Activated CD4-positive, alpha-beta T cell treated with anti-CD3 and anti-CD28 coated beads for 36 hours (primary cell): ENCODE measurements around the gene SEPTIN14. TPM values are rescaled to one million over a fixed set of nuclear protein-coding genes. Genes with fewer than 3 reads are reported as not detected.
"Not testable (repeated sequence)": the region's sequence is repeated elsewhere in the genome, so short reads cannot be mapped to it uniquely, and the experiment has no call there.

Experiments used
- ATAC-seq: fragments of 200-7000 bp; cut with Tn5 transposase; one replicate; pipeline ENCODE4 v1.10.0; 2021; ENCODE audit warnings: mild to moderate bottlenecking, moderate library complexity
- CTCF ChIA-PET: fragments of 350-600 bp; sonication (Branson Sonifier 250); formaldehyde crosslinking; loops from one replicate; lab custom pipeline; 2021; ENCODE audit warnings: antibody characterized with exemption; lab: Charles Lee
- POLR2A ChIA-PET: fragments of 350-600 bp; sonication (Branson Sonifier 250); formaldehyde crosslinking; loops from one replicate; lab custom pipeline; 2021; ENCODE audit warnings: antibody characterized with exemption, inconsistent platforms; lab: Charles Lee
- DNase-seq: peaks from one replicate; pipeline ENCODE4 v3.0.0-alpha.2; 2020
- H3K27ac Mint-ChIP-seq: one replicate; pipeline ENCODE4 v1.8.0; 2021; ENCODE audit warnings: mixed read lengths
- H3K27me3 Mint-ChIP-seq: one replicate; pipeline ENCODE4 v1.8.0; 2021; ENCODE audit warnings: mixed read lengths
- H3K36me3 Mint-ChIP-seq: one replicate; pipeline ENCODE4 v1.8.0; 2021; ENCODE audit warnings: low read depth, mixed read lengths
- H3K4me1 Mint-ChIP-seq: one replicate; pipeline ENCODE4 v1.8.0; 2021; ENCODE audit warnings: mixed read lengths
- H3K4me3 Mint-ChIP-seq: one replicate; pipeline ENCODE4 v1.8.0; 2021; ENCODE audit warnings: mild to moderate bottlenecking, moderate library complexity, mixed read lengths
- H3K9me3 Mint-ChIP-seq: one replicate; pipeline ENCODE4 v1.8.0; 2021; ENCODE audit warnings: low read depth, mixed read lengths
- intact Hi-C, 2 experiments: fragments of 100-400 bp; cut with DNase I in 1 of 2; cut with micrococcal nuclease in 1 of 2; formaldehyde crosslinking; loops; one replicate each; pipeline versions ENCODE4 v1.14.2 to v1.15.1; 2022 to 2024; cut with DNase I, micrococcal nuclease
- total RNA-seq, 2 experiments: library from RNA; stranded (reverse); gene quantifications; one replicate each; pipeline ENCODE4 v1.2.3, GENCODE V29; 2021

The SEPTIN14 gene
- total RNA-seq, 2 experiments from 2014 or later = not detected

GRCh38 chr7:55871932-55872485 is 9.5 kb upstream of the SEPTIN14 start:
- intact Hi-C loops = no loop called here
- no peak for ATAC-seq
- ChIA-PET CTCF (interaction anchor here (1.1 kb wide), 1 partner anchor 13 kb away, joined by 3 read pairs; no protein-coding TSS in a partner anchor), POLR2A (no interaction called here)
- Mint-ChIP-seq H3K27ac (no peak overlapping the region), H3K4me3 (no peak overlapping the region), H3K36me3 (no peaks in the 10 kb centered on the region), H3K4me1 (no peaks in the 10 kb centered on the region), H3K9me3 (no peaks in the 10 kb centered on the region), H3K27me3 (peaks cover 2% of the 10 kb centered on the region)
- DNase-seq = no peak

DNA sequence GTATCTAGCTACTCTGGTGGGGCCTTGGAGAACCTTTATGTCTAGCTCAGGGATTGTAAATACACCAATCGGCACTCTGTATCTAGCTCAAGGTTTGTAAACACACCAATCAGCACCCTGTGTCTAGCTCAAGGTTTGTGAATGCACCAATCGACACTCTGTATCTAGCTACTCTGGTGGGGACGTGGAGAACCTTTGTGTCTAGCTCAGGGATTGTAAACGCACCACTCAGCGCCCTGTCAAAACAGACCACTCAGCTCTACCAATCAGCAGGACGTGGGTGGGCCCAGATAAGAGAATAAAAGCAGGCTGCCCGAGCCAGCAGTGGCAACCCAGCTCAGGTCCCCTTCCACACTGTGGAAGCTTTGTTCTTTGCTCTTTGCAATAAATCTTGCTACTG is 6.4 kb upstream of the SEPTIN14 start:
- ATAC-seq, H3K4me1 Mint-ChIP-seq, H3K9me3 Mint-ChIP-seq, H3K4me3 Mint-ChIP-seq, intact Hi-C loops, CTCF ChIA-PET, H3K27ac Mint-ChIP-seq, H3K27me3 Mint-ChIP-seq, DNase-seq, H3K36me3 Mint-ChIP-seq: not testable (repeated sequence)
- POLR2A ChIA-PET = interaction anchor here (0.6 kb wide), 1 partner anchor 10 kb away, joined by 3 read pairs; no protein-coding TSS in a partner anchor

DNA sequence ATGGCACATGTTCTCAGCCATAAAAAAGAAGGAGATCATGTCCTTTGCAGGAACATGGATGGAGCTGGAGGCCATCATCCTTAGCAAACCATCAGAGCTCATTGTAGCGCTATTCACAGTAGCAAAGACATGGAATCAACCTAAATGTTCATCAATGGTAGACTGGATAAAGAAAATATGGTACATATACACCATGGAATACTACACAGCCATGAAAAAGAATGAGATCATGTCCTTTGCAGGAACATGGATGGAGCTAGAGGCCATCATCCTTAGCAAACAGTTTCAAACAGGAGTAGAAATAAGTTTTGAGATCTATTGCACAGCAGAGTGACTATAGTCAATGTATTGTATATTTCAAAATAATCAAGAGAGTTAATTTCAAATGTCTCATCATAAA is 17.4 kb downstream of the SEPTIN14 start:
- H3K27me3 Mint-ChIP-seq, H3K4me1 Mint-ChIP-seq, H3K36me3 Mint-ChIP-seq, ATAC-seq, DNase-seq, H3K4me3 Mint-ChIP-seq, POLR2A ChIA-PET, H3K27ac Mint-ChIP-seq, CTCF ChIA-PET, intact Hi-C loops, H3K9me3 Mint-ChIP-seq: not testable (repeated sequence)

DNA sequence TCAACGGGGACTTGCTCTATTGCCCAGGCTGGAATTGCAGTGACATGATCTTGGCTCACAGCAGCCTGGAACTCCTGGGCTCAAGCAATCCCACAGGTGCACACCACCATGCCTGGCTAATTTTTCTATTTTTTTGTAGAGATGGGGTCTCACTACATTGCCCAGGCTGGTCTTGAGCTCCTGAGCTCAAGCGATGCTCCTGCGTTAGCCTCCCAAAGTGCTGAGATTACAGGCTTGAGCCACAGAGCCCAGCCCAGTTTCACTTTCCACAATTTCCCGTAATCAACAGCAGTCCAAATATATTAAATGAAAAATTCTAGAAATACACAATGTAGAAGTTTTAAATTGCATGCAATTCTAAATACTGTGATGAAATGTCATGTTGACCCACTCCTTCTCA is 24.0 kb downstream of the SEPTIN14 start:
- H3K4me3 Mint-ChIP-seq = no peak overlapping the region
- no peaks in the 10 kb centered on the region for H3K9me3 Mint-ChIP-seq
- DNase-seq (no peak), ATAC-seq (no peak)
- POLR2A ChIA-PET = no interaction called here
- H3K27ac Mint-ChIP-seq = no peak overlapping the region
- no peaks in the 10 kb centered on the region for H3K27me3 Mint-ChIP-seq
- H3K36me3 Mint-ChIP-seq = no peaks in the 10 kb centered on the region
- intact Hi-C loops = no loop called here
- no peaks in the 10 kb centered on the region for H3K4me1 Mint-ChIP-seq
- CTCF ChIA-PET = no interaction called here

GRCh38 chr7:55827577-55827976 is 35.0 kb downstream of the SEPTIN14 start:
- CTCF ChIA-PET = interaction anchor here (0.7 kb wide), 1 partner anchor 186 kb away, joined by 5 read pairs; no protein-coding TSS in a partner anchor
- Mint-ChIP-seq H3K4me3 (no peak overlapping the region), H3K27ac (no peak overlapping the region), H3K4me1 (no peaks in the 10 kb centered on the region), H3K27me3 (no peaks in the 10 kb centered on the region), H3K36me3 (peaks cover 2% of the 10 kb centered on the region), H3K9me3 (peaks cover 31% of the 10 kb centered on the region)
- intact Hi-C loops = no loop called here
- ATAC-seq = no peak
- DNase-seq = no peak
- POLR2A ChIA-PET = no interaction called here

DNA sequence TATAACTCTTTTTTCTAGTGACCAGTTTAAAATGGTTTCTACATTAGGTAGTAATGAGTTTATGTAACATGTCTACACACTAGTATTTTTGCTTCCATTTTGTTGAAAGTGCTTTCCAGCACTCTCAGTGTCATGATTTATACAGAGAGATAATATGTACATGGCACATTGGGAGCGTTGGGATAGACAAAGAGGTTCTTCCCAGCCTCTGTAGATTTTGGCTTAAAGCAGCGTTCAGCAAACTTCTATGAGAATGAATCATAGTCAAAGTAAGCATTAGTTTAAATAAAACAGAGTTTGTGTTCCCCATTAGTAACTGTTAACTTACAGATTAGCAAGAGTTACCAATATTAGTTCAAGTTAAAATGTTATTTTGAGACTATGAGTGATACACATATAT is 43.9 kb downstream of the SEPTIN14 start:
- Mint-ChIP-seq H3K4me1 (no peaks in the 10 kb centered on the region), H3K27ac (no peak overlapping the region), H3K4me3 (no peak overlapping the region), H3K36me3 (no peaks in the 10 kb centered on the region), H3K27me3 (peaks cover 10% of the 10 kb centered on the region), H3K9me3 (peaks cover 18% of the 10 kb centered on the region)
- no peak for DNase-seq
- intact Hi-C loops = no loop called here
- ChIA-PET POLR2A (no interaction called here), CTCF (no interaction called here)
- no peak for ATAC-seq

DNA sequence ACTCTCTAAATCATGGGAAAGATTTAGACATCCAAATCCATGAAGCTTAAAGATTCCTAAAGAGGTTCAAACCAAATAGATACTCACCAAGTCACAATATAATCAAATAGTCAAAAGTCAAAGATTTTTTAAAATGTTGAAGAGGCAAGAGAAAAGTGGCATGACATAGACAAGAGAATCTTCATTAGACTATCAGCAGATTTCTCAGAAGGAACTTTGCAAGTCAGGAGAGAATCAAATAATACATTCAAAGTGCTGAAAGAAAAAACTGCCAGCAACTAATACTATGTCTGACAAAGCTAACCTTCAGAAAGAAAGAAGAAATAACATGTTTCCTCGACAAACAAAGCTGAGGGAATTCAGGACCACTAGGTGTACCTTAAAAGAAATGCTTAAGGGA is 65.3 kb downstream of the SEPTIN14 start:
- DNase-seq, ATAC-seq, H3K27me3 Mint-ChIP-seq, H3K36me3 Mint-ChIP-seq, POLR2A ChIA-PET, H3K27ac Mint-ChIP-seq, H3K4me1 Mint-ChIP-seq, H3K4me3 Mint-ChIP-seq, CTCF ChIA-PET, intact Hi-C loops: not testable (repeated sequence)
- H3K9me3 Mint-ChIP-seq = peaks cover 14% of the 10 kb centered on the region

DNA sequence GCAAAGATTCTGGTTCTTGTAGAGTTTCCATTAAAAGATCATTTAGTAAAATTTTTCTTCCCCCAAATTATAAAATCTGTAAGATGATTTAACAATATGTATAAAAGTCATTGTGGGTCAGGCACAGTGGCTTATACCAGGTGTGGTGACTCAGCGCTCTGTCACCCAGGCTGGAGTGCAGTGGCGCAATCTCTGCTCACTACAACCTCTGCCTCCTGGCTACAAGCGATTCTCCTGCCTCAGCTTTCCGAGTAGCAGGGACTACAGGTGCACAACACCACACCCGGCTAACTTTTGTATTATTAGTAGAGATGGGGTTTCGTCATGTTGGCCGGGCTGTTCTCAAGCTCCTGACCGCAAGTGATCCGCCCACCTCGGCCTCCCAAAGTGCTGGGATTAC is 68.0 kb downstream of the SEPTIN14 start:
- POLR2A ChIA-PET = no interaction called here
- intact Hi-C loops = no loop called here
- H3K27me3 Mint-ChIP-seq = no peaks in the 10 kb centered on the region
- no peaks in the 10 kb centered on the region for H3K4me1 Mint-ChIP-seq
- H3K4me3 Mint-ChIP-seq = no peak overlapping the region
- H3K27ac Mint-ChIP-seq = no peak overlapping the region
- H3K36me3 Mint-ChIP-seq = peaks cover 5% of the 10 kb centered on the region
- DNase-seq (no peak), ATAC-seq (no peak)
- CTCF ChIA-PET = no interaction called here
- peaks cover 14% of the 10 kb centered on the region for H3K9me3 Mint-ChIP-seq

DNA sequence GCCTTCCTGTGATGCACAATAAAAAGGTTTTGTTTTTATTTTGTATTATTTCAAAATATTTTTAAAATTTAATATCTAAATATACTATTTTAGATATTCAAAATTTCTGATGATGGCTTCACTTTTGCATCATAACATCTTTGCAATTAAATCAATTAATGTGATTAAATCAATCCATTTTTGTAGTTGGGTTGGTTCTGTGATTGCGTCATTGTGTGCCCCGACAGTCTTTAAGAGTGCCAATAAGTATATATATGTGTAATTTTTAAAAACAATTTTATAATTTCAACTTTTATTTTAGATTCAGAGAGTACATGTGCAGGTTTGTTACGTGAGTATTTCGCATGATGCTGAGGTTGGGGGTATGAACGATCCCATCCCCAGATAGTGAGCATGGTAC is 70.5 kb downstream of the SEPTIN14 start:
- DNase-seq (no peak), ATAC-seq (no peak)
- intact Hi-C loops = no loop called here
- no peaks in the 10 kb centered on the region for H3K4me1 Mint-ChIP-seq
- CTCF ChIA-PET = no interaction called here
- peaks cover 3% of the 10 kb centered on the region for H3K36me3 Mint-ChIP-seq
- H3K9me3 Mint-ChIP-seq = peaks cover 6% of the 10 kb centered on the region
- H3K27ac Mint-ChIP-seq = no peak overlapping the region
- POLR2A ChIA-PET = no interaction called here
- no peaks in the 10 kb centered on the region for H3K27me3 Mint-ChIP-seq
- no peak overlapping the region for H3K4me3 Mint-ChIP-seq

DNA sequence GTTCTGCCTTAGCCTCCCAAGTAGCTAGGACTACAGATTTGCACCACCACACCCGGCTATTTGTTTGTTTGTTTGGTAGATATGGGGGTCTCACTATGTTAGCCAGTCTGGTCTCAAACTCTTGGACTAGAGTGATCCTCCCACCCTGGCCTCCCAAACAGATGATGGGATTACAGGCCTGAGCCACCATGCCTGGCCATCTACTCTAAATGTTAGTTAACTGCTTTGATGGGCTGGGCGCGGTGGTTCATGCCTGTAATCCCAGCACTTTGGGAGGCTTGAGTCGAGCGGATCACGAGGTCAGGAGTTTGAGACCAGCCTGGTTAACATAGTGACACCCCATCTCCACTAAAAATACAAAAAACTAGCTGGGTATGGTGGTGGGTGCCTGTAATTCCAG is 74.8 kb downstream of the SEPTIN14 start:
- intact Hi-C loops = no loop called here
- H3K27ac Mint-ChIP-seq = no peak overlapping the region
- no peaks in the 10 kb centered on the region for H3K36me3 Mint-ChIP-seq
- no peak overlapping the region for H3K4me3 Mint-ChIP-seq
- no peak for ATAC-seq
- ChIA-PET POLR2A (no interaction called here), CTCF (no interaction called here)
- H3K27me3 Mint-ChIP-seq = no peaks in the 10 kb centered on the region
- no peaks in the 10 kb centered on the region for H3K4me1 Mint-ChIP-seq
- DNase-seq = no peak
- H3K9me3 Mint-ChIP-seq = no peaks in the 10 kb centered on the region

- Mint-ChIP-seq H3K9me3 (no peaks in the 10 kb centered on the region), H3K27me3 (no peaks in the 10 kb centered on the region), H3K27ac (no peak overlapping the region), H3K4me3 (no peak overlapping the region), H3K36me3 (no peaks in the 10 kb centered on the region), H3K4me1 (no peaks in the 10 kb centered on the region)
- ATAC-seq = no peak
- no peak for DNase-seq
- intact Hi-C loops = no loop called here
- POLR2A ChIA-PET = no interaction called here
- CTCF ChIA-PET = no interaction called here
These were observed 75.7 kb downstream of the SEPTIN14 start for GRCh38 chr7:55786901-55787300.

GRCh38 chr7:55785444-55785843 is 77.1 kb downstream of the SEPTIN14 start:
- CTCF ChIA-PET, intact Hi-C loops, POLR2A ChIA-PET, ATAC-seq, H3K27me3 Mint-ChIP-seq, H3K4me3 Mint-ChIP-seq, H3K27ac Mint-ChIP-seq, H3K36me3 Mint-ChIP-seq, H3K4me1 Mint-ChIP-seq, DNase-seq, H3K9me3 Mint-ChIP-seq: not testable (repeated sequence)
